HG03060 (cell line): ENCODE results near the gene PPM1M.
"Not testable (repeated sequence)": the region's sequence is repeated elsewhere in the genome, so short reads cannot be mapped to it uniquely, and the experiment has no call there.

ENCODE experiments used
- ATAC-seq: cut with Tn5 transposase; IDR thresholded peaks from one replicate; pipeline ENCODE4 v1.9.1; 2021; ENCODE audit warnings: low read depth, moderate number of reproducible peaks; ENCODE audit not compliant: unreplicated experiment

The PPM1M gene

GRCh38 chr3:52270252-52270754 is 24.7 kb downstream of the PPM1M start:
- no peak for ATAC-seq

GRCh38 chr3:52272172-52272571 is 26.6 kb downstream of the PPM1M start:
- not testable (repeated sequence) for ATAC-seq

- no peak for ATAC-seq
Observed at GRCh38 chr3:52272831-52273230, 27.3 kb downstream of the PPM1M start.

GRCh38 chr3:52274781-52275180 is 29.2 kb downstream of the PPM1M start:
- not testable (repeated sequence) for ATAC-seq

DNA sequence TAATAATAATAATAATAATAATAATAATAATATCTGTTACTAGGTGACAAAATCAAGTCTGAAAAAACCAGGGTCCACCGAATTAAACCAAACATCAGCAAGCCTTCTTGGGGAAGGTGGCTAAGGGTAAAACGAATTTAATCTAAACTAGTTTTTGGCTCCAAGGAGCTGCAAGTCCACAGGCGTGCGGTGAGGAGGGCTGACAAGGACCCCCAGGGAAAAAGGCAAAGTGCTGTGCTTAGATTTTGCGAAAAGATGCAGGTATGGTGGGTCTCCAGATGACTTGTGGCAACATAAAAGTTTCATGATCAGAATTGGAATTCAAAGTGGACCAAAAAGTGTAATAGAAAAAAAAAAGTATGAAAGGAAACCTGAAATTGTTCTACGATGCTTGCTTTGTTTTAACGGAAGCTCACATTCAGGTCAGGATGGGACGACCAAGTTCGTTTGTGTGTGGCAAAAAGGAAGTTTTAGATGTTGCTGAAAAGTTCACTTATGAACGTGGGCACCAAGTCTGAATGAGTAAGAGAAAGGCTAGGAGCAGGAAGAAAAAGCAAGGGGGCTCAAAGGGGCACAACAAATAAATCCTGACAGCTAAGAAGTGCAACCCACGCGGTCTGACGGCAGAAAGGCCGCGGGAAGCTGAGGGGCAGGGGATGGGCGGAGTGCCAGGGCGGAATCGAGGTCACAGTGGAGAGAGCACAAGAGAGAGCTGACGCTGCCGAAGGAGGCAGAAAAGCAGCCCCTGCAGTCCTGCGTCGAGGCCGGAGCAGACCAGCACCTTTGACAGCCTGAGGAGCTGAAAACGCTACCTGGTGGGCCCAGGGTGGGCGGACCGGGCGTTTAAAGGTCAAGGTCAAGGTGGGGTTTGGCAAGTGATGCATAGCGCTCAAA is 31.8 kb downstream of the PPM1M start:
- no peak for ATAC-seq

GRCh38 chr3:52277972-52278509 is 32.5 kb downstream of the PPM1M start:
- ATAC-seq, result no peak

GRCh38 chr3:52278510-52279069 is 33.0 kb downstream of the PPM1M start, which contains the start of gene WDR82:
Gene WDR82 (minus strand): TSS chr3:52278649. CDS start chr3:52278361, 288 bp downstream.
- ATAC-seq, result no peak

DNA sequence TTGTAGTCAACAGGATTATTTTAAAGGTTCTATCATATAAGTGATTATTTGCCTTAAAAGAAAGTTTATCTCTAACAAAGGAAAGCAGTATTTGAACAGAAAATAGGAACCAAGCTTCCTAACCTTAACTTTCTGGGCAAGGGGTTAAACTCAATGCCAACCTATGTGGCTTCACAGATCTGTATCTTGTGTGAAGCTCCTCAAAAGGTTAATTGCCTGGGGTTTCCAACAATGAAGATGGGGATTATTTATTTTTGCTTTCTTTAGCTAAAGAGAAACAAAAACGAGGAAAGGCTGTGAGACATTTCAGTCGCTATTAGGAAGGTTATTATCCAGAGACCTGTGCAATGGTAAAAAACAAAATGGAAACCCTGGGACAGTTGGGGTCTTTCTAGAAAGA is 34.0 kb downstream of the PPM1M start:
- no peak for ATAC-seq

- ATAC-seq, result no peak
Observed at GRCh38 chr3:52280050-52280461, 34.5 kb downstream of the PPM1M start.

- no peak for ATAC-seq
Observed at GRCh38 chr3:52281981-52282801, 36.6 kb downstream of the PPM1M start.

- ATAC-seq, result no peak
Observed at GRCh38 chr3:52283306-52283705, 37.7 kb downstream of the PPM1M start.

GRCh38 chr3:52284051-52284450 is 38.5 kb downstream of the PPM1M start:
- not testable (repeated sequence) for ATAC-seq

GRCh38 chr3:52286777-52287110 is 41.2 kb downstream of the PPM1M start:
- ATAC-seq, result no peak

GRCh38 chr3:52288674-52289073 is 43.1 kb downstream of the PPM1M start:
- no peak for ATAC-seq

GRCh38 chr3:52289338-52289746 is 43.8 kb downstream of the PPM1M start:
- ATAC-seq, result no peak

DNA sequence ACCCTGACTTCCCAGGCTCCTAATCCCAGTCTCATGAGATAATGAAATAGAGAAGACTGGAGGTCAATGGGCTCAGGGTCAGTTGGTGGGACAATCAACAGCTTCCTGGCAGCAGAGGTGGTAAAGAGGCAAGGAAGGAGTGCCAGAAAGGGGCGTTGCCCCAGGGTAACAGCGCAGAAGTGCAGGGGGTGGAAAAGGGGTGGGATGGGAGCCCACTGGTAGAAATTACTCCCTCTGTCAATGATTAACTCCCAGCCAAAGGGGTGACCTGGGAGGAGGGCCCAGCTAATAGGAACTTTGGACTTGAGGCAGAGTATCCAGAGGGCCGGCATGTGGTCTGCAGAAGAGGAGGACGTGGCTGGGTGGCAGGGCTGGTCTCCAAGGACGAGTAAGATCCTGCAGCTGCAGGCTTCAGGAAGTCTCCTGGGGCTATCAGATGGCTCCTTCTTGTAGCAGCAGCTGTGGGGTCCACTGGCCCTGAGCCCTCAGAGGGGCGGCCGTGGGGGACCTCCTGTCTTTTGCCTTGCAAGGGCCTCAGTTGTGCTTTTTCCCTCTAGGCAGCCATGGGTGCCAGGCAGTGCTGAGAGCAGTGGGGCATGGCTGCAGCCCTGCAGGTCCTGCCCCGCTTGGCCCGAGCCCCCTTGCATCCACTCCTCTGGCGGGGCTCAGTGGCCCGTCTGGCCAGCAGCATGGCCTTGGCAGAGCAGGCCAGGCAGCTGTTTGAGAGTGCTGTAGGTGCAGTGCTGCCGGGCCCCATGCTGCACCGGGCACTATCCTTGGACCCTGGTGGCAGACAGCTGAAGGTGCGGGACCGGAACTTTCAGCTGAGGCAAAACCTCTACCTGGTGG is 44.4 kb downstream of the PPM1M start:
- no peak for ATAC-seq

DNA sequence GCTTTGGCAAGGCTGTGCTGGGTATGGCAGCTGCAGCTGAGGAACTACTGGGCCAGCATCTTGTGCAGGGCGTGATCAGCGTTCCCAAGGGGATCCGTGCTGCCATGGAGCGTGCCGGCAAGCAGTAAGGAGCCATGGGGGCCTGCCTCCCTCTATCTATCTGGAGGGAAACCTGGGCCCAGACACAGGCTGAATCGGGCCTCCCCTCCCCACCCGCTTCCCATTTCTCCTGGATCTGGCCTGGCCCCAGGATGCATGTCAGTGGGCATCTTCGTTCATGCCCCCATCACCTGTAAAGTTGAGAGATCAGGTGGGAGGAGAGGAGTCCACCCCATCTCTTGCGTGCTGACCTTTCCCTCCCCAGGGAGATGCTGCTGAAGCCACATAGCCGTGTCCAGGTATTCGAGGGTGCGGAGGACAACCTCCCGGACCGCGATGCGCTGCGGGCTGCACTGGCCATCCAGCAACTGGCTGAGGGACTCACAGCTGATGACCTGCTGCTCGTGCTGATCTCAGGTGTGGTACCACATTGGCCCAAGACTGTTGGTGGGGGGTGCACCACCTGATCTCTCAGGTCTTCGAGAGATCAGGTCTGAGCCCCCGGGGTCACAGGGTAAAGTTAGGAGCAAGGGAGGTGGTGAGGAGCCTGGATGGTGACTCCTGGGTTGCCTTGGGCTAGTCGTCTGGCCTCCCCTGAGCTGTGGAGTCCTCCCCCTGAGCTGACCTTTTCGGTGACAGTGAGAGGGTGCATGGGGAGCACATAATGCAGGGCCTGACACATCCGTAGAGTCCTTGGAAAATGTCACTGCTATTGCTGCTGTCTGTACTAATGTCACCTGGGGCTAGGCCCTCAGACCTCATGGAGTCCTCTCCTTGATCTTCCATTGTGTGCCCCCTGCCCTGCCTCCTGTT is 45.3 kb downstream of the PPM1M start:
- no peak for ATAC-seq

- ATAC-seq, result no peak
Observed at GRCh38 chr3:52291508-52292181, 46.1 kb downstream of the PPM1M start.
